ACHN (cell line): ENCODE data around the gene CCDC87.
A peak's percentile ranks its signal among the peaks of the same experiment; 100 is the strongest.
"Not testable (repeated sequence)": the region's sequence is repeated elsewhere in the genome, so short reads cannot be mapped to it uniquely, and the experiment has no call there.

ENCODE experiments used
- DNase-seq: peaks from one replicate; pipeline ENCODE4 v3.0.0-alpha.2; 2015
- in situ Hi-C: cut with HindIII; loops from 2 replicates; pipeline ENCODE4 v1.10.0; 2017; ENCODE audit warnings: low sequenced_read_pairs, low pct_ligation_motif_present, low pct_unique_long_range_greater_than_20kb

Gene CCDC87

GRCh38 chr11:66592457-66593302 is at the start of gene CCDC87, which contains the start of gene CCS:
Gene CCDC87, minus strand, starts transcription at chr11:66593063. Its CDS starts 48 bp downstream, at chr11:66593015.
Gene CCS, plus strand, starts transcription at chr11:66593185. Its CDS starts 77 bp downstream, at chr11:66593262.
- peak; percentile 91 for DNase-seq
- in situ Hi-C loops = no loop called here

- DNase-seq = no peak
- in situ Hi-C loops = no loop called here
These were observed 49.0 kb upstream of the CCDC87 start for GRCh38 chr11:66641834-66642233.

GRCh38 chr11:66639814-66640340 is 47.0 kb upstream of the CCDC87 start:
- in situ Hi-C loops, DNase-seq: not testable (repeated sequence)

GRCh38 chr11:66639066-66639813 is 46.4 kb upstream of the CCDC87 start:
- DNase-seq = peak; percentile 46
- in situ Hi-C loops = no loop called here

GRCh38 chr11:66638177-66639065 is 45.6 kb upstream of the CCDC87 start, which contains the start of gene RBM4:
Gene RBM4, plus strand, starts transcription at chr11:66638703. Its CDS starts 1,009 bp downstream, at chr11:66639712.
- in situ Hi-C loops = no loop called here
- peak; percentile 99 for DNase-seq

GRCh38 chr11:66637557-66638176 is 44.8 kb upstream of the CCDC87 start:
- no peak for DNase-seq
- in situ Hi-C loops = no loop called here

GRCh38 chr11:66636411-66636810 is 43.5 kb upstream of the CCDC87 start:
- DNase-seq = no peak
- in situ Hi-C loops = no loop called here

GRCh38 chr11:66632952-66633351 is 40.1 kb upstream of the CCDC87 start:
- DNase-seq = no peak
- in situ Hi-C loops = no loop called here

- no peak for DNase-seq
- in situ Hi-C loops = no loop called here
These were observed 39.0 kb upstream of the CCDC87 start for GRCh38 chr11:66631883-66632282.

- DNase-seq = no peak
- in situ Hi-C loops = no loop called here
These were observed 36.5 kb upstream of the CCDC87 start for GRCh38 chr11:66629356-66629755.

GRCh38 chr11:66628061-66628603 is 35.3 kb upstream of the CCDC87 start:
- no peak for DNase-seq
- in situ Hi-C loops = no loop called here

- no peak for DNase-seq
- in situ Hi-C loops = no loop called here
These were observed 34.1 kb upstream of the CCDC87 start for GRCh38 chr11:66626926-66627325.

GRCh38 chr11:66626382-66626781 is 33.5 kb upstream of the CCDC87 start:
- DNase-seq = no peak
- in situ Hi-C loops = no loop called here

GRCh38 chr11:66625752-66626149 is 32.9 kb upstream of the CCDC87 start:
- in situ Hi-C loops = no loop called here
- no peak for DNase-seq

- no peak for DNase-seq
- in situ Hi-C loops = no loop called here
These were observed 32.3 kb upstream of the CCDC87 start for GRCh38 chr11:66625041-66625751.

GRCh38 chr11:66624450-66624849 is 31.6 kb upstream of the CCDC87 start:
- in situ Hi-C loops = no loop called here
- DNase-seq = no peak

GRCh38 chr11:66619080-66619554 is 26.3 kb upstream of the CCDC87 start:
- DNase-seq = no peak
- in situ Hi-C loops = no loop called here
